ENCODE measurements around the gene GREB1L.

GREB1L gene

GRCh38 chr18:21557607-21558253, 315.7 kb downstream of the GREB1L start:
- in situ Hi-C loops (cut with HindIII; ENCODE audit: low pct_ligation_motif_present, low sequenced_read_pairs): no loop called here
- DNase-seq: no peak
- TF ChIP-seq CTCF (IDR thresholded peaks at IDR 0.05; ENCODE audit: low read depth, low read length, missing control alignments): no peak
- no peak overlapping the region for H3K27ac ChIP-seq
- H3K36me3 ChIP-seq (replicated peaks): peaks cover 15% of the 10 kb centered on the region
- H3K4me3 ChIP-seq (ENCODE audit: low read depth, low read length): no peak overlapping the region
- H3K27me3 ChIP-seq (replicated peaks): no peaks in the 10 kb centered on the region

GRCh38 chr18:21559195-21559594, 317.2 kb downstream of the GREB1L start:
- Histone ChIP-seq H3K4me3 (ENCODE audit: low read depth, low read length) (no peak overlapping the region), H3K27me3 (replicated peaks) (no peaks in the 10 kb centered on the region), H3K27ac (no peak overlapping the region), H3K36me3 (replicated peaks) (peaks cover 18% of the 10 kb centered on the region)
- no peak for TF ChIP-seq CTCF (IDR thresholded peaks at IDR 0.05; ENCODE audit: low read depth, low read length, missing control alignments)
- no peak for DNase-seq
- in situ Hi-C loops (cut with HindIII; ENCODE audit: low pct_ligation_motif_present, low sequenced_read_pairs): no loop called here

- H3K27me3 ChIP-seq (replicated peaks): no peaks in the 10 kb centered on the region
- H3K27ac ChIP-seq: no peak overlapping the region
- TF ChIP-seq CTCF (IDR thresholded peaks at IDR 0.05; ENCODE audit: low read depth, low read length, missing control alignments): no peak
- DNase-seq: no peak
- peaks cover 28% of the 10 kb centered on the region for H3K36me3 ChIP-seq (replicated peaks)
- H3K4me3 ChIP-seq (ENCODE audit: low read depth, low read length): no peak overlapping the region
- in situ Hi-C loops (cut with HindIII; ENCODE audit: low pct_ligation_motif_present, low sequenced_read_pairs): no loop called here
Measured at GRCh38 chr18:21571772-21572171, 329.7 kb downstream of the GREB1L start.

All from brain microvascular endothelial cell (primary cell).